ENCODE results near the gene ADCY9. TPM values are rescaled to one million over a fixed set of nuclear protein-coding genes. Genes with fewer than 3 reads are reported as not detected.

The ADCY9 gene
- total RNA-seq, 1 experiment from 2014 or later = 9.8 TPM

- POLR2A ChIA-PET = no interaction called here
- Histone ChIP-seq H3K79me2 (ENCODE audit: insufficient read depth, low read length) (no peaks in the 10 kb centered on the region), H4K20me1 (ENCODE audit: insufficient read depth) (no peaks in the 10 kb centered on the region), H3K36me3 (ENCODE audit: control insufficient read depth in 1 of 2, insufficient read depth in 2 of 2, low read length in 2 of 2) (no peaks in the 10 kb centered on the region), H3K27me3 (ENCODE audit: insufficient read depth, low read length) (no peaks in the 10 kb centered on the region), H3K4me2 (ENCODE audit: low read length) (no peak overlapping the region), H3K4me3 (replicated peaks in 1 of 2; ENCODE audit: low read depth in 1 of 2, low read length in 2 of 2) (no peak overlapping the region), H3K27ac (ENCODE audit: low read depth, low read length) (no peak overlapping the region), H2AFZ (ENCODE audit: low read depth, low read length, poor library complexity, severe bottlenecking) (no peak overlapping the region), H3K4me1 (ENCODE audit: control insufficient read depth in 1 of 2, insufficient read depth in 2 of 2, low read length in 2 of 2) (no peaks in the 10 kb centered on the region), H3K9me3 (ENCODE audit: control insufficient read depth in 1 of 2, insufficient read depth in 1 of 2, low read depth in 1 of 2, low read length in 2 of 2) (no peaks in the 10 kb centered on the region), H3K9me2 (ENCODE audit: insufficient read depth) (no peaks in the 10 kb centered on the region), H3K9ac (ENCODE audit: low read length) (no peak overlapping the region)
- TF ChIP-seq, protein P1, sequence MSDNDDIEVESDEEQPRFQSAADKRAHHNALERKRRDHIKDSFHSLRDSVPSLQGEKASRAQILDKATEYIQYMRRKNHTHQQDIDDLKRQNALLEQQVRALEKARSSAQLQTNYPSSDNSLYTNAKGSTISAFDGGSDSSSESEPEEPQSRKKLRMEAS (IDR thresholded peaks at IDR 0.05) = no peak
- TF ChIP-seq ZNF274 (IDR thresholded peaks at IDR 0.05; ENCODE audit: low read depth, low read length) = no peak
- TF ChIP-seq, protein P2, sequence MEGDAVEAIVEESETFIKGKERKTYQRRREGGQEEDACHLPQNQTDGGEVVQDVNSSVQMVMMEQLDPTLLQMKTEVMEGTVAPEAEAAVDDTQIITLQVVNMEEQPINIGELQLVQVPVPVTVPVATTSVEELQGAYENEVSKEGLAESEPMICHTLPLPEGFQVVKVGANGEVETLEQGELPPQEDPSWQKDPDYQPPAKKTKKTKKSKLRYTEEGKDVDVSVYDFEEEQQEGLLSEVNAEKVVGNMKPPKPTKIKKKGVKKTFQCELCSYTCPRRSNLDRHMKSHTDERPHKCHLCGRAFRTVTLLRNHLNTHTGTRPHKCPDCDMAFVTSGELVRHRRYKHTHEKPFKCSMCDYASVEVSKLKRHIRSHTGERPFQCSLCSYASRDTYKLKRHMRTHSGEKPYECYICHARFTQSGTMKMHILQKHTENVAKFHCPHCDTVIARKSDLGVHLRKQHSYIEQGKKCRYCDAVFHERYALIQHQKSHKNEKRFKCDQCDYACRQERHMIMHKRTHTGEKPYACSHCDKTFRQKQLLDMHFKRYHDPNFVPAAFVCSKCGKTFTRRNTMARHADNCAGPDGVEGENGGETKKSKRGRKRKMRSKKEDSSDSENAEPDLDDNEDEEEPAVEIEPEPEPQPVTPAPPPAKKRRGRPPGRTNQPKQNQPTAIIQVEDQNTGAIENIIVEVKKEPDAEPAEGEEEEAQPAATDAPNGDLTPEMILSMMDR (IDR thresholded peaks at IDR 0.05 in 2 of 3, conservative IDR thresholded peaks at IDR 0.05 in 1 of 3; ENCODE audit: borderline replicate concordance in 1 of 3, insufficient read depth in 1 of 3, low read depth in 2 of 3, low read length in 2 of 3) = no peak
- TF ChIP-seq EGR1 (IDR thresholded peaks at IDR 0.05; ENCODE audit: low read depth) = no peak
- no peak for TF ChIP-seq RAD21 (IDR thresholded peaks at IDR 0.05; ENCODE audit: low read depth)
- no peak for TF ChIP-seq EZH2phosphoT487 (IDR thresholded peaks at IDR 0.05; ENCODE audit: borderline replicate concordance)
- TF ChIP-seq ELF1 (IDR thresholded peaks at IDR 0.05; ENCODE audit: borderline replicate concordance, low read depth) = no peak
- TF ChIP-seq TCF7L2 (IDR thresholded peaks at IDR 0.05; ENCODE audit: borderline replicate concordance, extremely low read depth, insufficient read depth, insufficient read length) = no peak
- TF ChIP-seq ZFX (IDR thresholded peaks at IDR 0.05) = no peak
- TF ChIP-seq SIN3A (IDR thresholded peaks at IDR 0.05; ENCODE audit: low read depth) = no peak
- TF ChIP-seq, protein P3, sequence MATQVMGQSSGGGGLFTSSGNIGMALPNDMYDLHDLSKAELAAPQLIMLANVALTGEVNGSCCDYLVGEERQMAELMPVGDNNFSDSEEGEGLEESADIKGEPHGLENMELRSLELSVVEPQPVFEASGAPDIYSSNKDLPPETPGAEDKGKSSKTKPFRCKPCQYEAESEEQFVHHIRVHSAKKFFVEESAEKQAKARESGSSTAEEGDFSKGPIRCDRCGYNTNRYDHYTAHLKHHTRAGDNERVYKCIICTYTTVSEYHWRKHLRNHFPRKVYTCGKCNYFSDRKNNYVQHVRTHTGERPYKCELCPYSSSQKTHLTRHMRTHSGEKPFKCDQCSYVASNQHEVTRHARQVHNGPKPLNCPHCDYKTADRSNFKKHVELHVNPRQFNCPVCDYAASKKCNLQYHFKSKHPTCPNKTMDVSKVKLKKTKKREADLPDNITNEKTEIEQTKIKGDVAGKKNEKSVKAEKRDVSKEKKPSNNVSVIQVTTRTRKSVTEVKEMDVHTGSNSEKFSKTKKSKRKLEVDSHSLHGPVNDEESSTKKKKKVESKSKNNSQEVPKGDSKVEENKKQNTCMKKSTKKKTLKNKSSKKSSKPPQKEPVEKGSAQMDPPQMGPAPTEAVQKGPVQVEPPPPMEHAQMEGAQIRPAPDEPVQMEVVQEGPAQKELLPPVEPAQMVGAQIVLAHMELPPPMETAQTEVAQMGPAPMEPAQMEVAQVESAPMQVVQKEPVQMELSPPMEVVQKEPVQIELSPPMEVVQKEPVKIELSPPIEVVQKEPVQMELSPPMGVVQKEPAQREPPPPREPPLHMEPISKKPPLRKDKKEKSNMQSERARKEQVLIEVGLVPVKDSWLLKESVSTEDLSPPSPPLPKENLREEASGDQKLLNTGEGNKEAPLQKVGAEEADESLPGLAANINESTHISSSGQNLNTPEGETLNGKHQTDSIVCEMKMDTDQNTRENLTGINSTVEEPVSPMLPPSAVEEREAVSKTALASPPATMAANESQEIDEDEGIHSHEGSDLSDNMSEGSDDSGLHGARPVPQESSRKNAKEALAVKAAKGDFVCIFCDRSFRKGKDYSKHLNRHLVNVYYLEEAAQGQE (IDR thresholded peaks at IDR 0.05; ENCODE audit: low read depth) = no peak
- no peak for TF ChIP-seq EZH2 (IDR thresholded peaks at IDR 0.05)
- no peak for TF ChIP-seq CEBPB (IDR thresholded peaks at IDR 0.05; ENCODE audit: low read depth)
- TF ChIP-seq FOSL1 (IDR thresholded peaks at IDR 0.05; ENCODE audit: low read depth) = no peak
- TF ChIP-seq POLR2AphosphoS5 (IDR thresholded peaks at IDR 0.05; ENCODE audit: low read depth, low read length) = no peak
- TF ChIP-seq SRF (IDR thresholded peaks at IDR 0.05; ENCODE audit: low read depth) = no peak
- TF ChIP-seq JUND (IDR thresholded peaks at IDR 0.05) = no peak
- RAD21 ChIA-PET (ENCODE audit: low non-redundant PET in 1 of 2, low total read pairs in 2 of 2, uncharacterized antibody in 2 of 2, unreplicated experiment in 2 of 2) = no interaction called here
- ATAC-seq (no peak), DNase-seq (ENCODE audit: low read depth, low spot score) (no peak)
- intact Hi-C loops (cut with micrococcal nuclease) = no loop called here
- no TSS peak for BruUV-seq (replicated peaks)
- CTCF ChIA-PET = no interaction called here
Measured at GRCh38 chr16:3997231-3997841, 118.9 kb downstream of the ADCY9 start.

All from HCT116 (cell line).